HepG2 (cell line): ENCODE measurements around the gene KLHL5. TPM values are rescaled to one million over a fixed set of nuclear protein-coding genes. Genes with fewer than 3 reads are reported as not detected.
"Not testable (repeated sequence)": the region's sequence is repeated elsewhere in the genome, so short reads cannot be mapped to it uniquely, and the experiment has no call there.

Experiments
- ATAC-seq: fragments of 200-7000 bp; cut with Tn5 transposase; 3 replicates; pipeline ENCODE4 v1.9.1; 2020; ENCODE audit warnings: mild to moderate bottlenecking, moderate library complexity
- BruUV-seq: library from RNA; stranded (reverse); fragments of 400-500 nt; replicated peaks from 2 replicates; lab custom pipeline; 2021; lab: Mats Ljungman, UMichigan
- CTCF ChIA-PET: fragments of 300-600 bp; formaldehyde crosslinking; extraction: SDS; loops from one replicate; lab custom pipeline; 2021; ENCODE audit warnings: low total read pairs, inconsistent platforms, low intra/inter-chr PET ratio; lab: Yijun Ruan, JAX
- POLR2A ChIA-PET: fragments of 350-600 bp; sonication (Branson Sonifier 250); formaldehyde crosslinking; loops from one replicate; lab custom pipeline; 2020; ENCODE audit warnings: antibody characterized with exemption, inconsistent platforms; lab: Yijun Ruan, JAX
- DNase-seq: peaks from one replicate; pipeline ENCODE4 v3.0.0-alpha.2; 2015; ENCODE audit warnings: low spot score
- FAIRE-seq: peaks from 3 replicates; lab custom pipeline; 2011; peaks lifted over from hg19 to GRCh38; lab: Jason Lieb, UNC
- H2AFZ ChIP-seq: one replicate; pipeline ENCODE4 v1.6.1; 2011; ENCODE audit warnings: low read length, inconsistent platforms
- H3K27ac ChIP-seq: fragments of 300-600 bp; 3 replicates; pipeline ENCODE4 v1.8.0; 2011; ENCODE audit warnings: mixed run types, mild to moderate bottlenecking, mixed read lengths, low read length, inconsistent platforms; ENCODE audit not compliant: insufficient read depth; ENCODE audit errors: extremely low read length
- H3K27me3 ChIP-seq, 2 experiments: fragments of 200-600 bp in 1 of 2; 2 replicates in 1 of 2; 3 replicates in 1 of 2; pipeline versions ENCODE4 v1.6.0 to v1.8.0; 2011; ENCODE audit warnings: low read length in 2 of 2, mild to moderate bottlenecking in 2 of 2, moderate library complexity in 2 of 2, inconsistent platforms in 1 of 2; ENCODE audit not compliant: insufficient read depth in 2 of 2, control insufficient read depth in 1 of 2
- H3K36me3 ChIP-seq, 2 experiments: fragments of 200-600 bp in 1 of 2; replicated peaks in 1 of 2; 2 replicates in 1 of 2; 3 replicates in 1 of 2; pipeline versions ENCODE4 v1.5.1 to v1.8.0; 2011; ENCODE audit warnings: low read length in 2 of 2, inconsistent platforms in 1 of 2; ENCODE audit not compliant: insufficient read depth in 2 of 2, control insufficient read depth in 1 of 2
- H3K4me1 ChIP-seq: 2 replicates; pipeline ENCODE4 v1.5.1; 2012; ENCODE audit warnings: low read length, inconsistent platforms; ENCODE audit not compliant: insufficient read depth
- H3K4me2 ChIP-seq: 2 replicates; pipeline ENCODE4 v1.6.0; 2011; ENCODE audit warnings: low read depth, low read length, inconsistent platforms
- H3K4me3 ChIP-seq, 3 experiments: fragments of 200-600 bp in 1 of 3; sonication (generic), shearing (Covaris generic) in 1 of 3; replicated peaks in 1 of 3; 2 replicates each; pipeline ENCODE4 v1.5.1; 2011 to 2016; ENCODE audit warnings: low read length in 3 of 3, inconsistent platforms in 2 of 3, low read depth in 2 of 3, mild to moderate bottlenecking in 2 of 3, control low read depth in 1 of 3, mixed read lengths in 1 of 3; ENCODE audit not compliant: insufficient read depth in 1 of 3
- H3K79me2 ChIP-seq: one replicate; pipeline ENCODE4 v1.6.1; 2011; ENCODE audit warnings: low read length, inconsistent platforms; ENCODE audit not compliant: insufficient read depth
- H3K9ac ChIP-seq: 2 replicates; pipeline ENCODE4 v1.6.0; 2011; ENCODE audit warnings: mild to moderate bottlenecking, low read depth, low read length, inconsistent platforms; ENCODE audit not compliant: insufficient read depth
- H3K9me3 ChIP-seq: 2 replicates; pipeline ENCODE4 v1.5.1; 2012; ENCODE audit warnings: mild to moderate bottlenecking, low read length
- H4K20me1 ChIP-seq: 2 replicates; pipeline ENCODE4 v1.6.0; 2011; ENCODE audit warnings: inconsistent platforms, mild to moderate bottlenecking, low read length, moderate library complexity; ENCODE audit not compliant: insufficient read depth
- ARNT2 ChIP-seq: sonication (generic); formaldehyde crosslinking; IDR thresholded peaks from 2 replicates; pipeline ENCODE4 v1.8.0; 2022; ENCODE audit warnings: mild to moderate bottlenecking, low read depth, missing genetic modification reagents, moderate library complexity
- NR2C2 ChIP-seq: sonication (generic); formaldehyde crosslinking; IDR thresholded peaks from 2 replicates; pipeline ENCODE4 v1.4.0; 2020; ENCODE audit warnings: missing genetic modification reagents, mild to moderate bottlenecking, moderate library complexity, borderline replicate concordance
- ZNF563 ChIP-seq: sonication (generic); formaldehyde crosslinking; IDR thresholded peaks from 2 replicates; pipeline ENCODE4 v1.8.0; 2022; ENCODE audit warnings: mild to moderate bottlenecking, moderate library complexity, missing genetic modification reagents
- ZNF580 ChIP-seq: IDR thresholded peaks from 2 replicates; pipeline ENCODE4 v1.6.1; 2016; ENCODE audit warnings: low read depth, borderline replicate concordance
- ZSCAN25 ChIP-seq: sonication (generic); formaldehyde crosslinking; IDR thresholded peaks from 2 replicates; pipeline ENCODE4 v1.8.0; 2022; ENCODE audit warnings: mild to moderate bottlenecking, missing genetic modification reagents
- WGBS: methylation state at CpG from one replicate; pipeline ENCODE4 v1.1.6; 2017; ENCODE audit warnings: low lambda C conversion rate; 5-methylcytosine and 5-hydroxymethylcytosine counted together
- in situ Hi-C: cut with HindIII; loops from 2 replicates; pipeline ENCODE4 v1.10.0; 2017; ENCODE audit warnings: low pct_unique_long_range_greater_than_20kb; ENCODE audit not compliant: extremely low pct_ligation_motif_present
- intact Hi-C: fragments of 100-400 bp; cut with micrococcal nuclease; formaldehyde crosslinking; loops from one replicate; pipeline ENCODE4 v1.10.0; 2022; ENCODE audit not compliant: unreplicated experiment
- polyA plus RNA-seq, 8 experiments: library from polyadenylated mRNA; depleted of rRNA in 3 of 8; stranded (reverse) in 7 of 8; unstranded in 1 of 8; fragments of >200 nt; fragmentation: Illumina TruSeq in 4 of 8; extraction: Trizol in 4 of 8; gene quantifications; 2 replicates each; pipeline versions ENCODE4 v1.2.1 to v1.2.3, GENCODE V29; 2011 to 2016; ENCODE audit warnings: low read depth in 4 of 8, missing spikeins in 1 of 8, mixed read lengths in 1 of 8; ENCODE audit not compliant: insufficient read depth in 1 of 8
- total RNA-seq, 5 experiments: library from RNA; depleted of rRNA; stranded (reverse); fragments of >200 nt; fragmentation: Illumina TruSeq; extraction: Trizol; gene quantifications; 2 replicates each; pipeline ENCODE4 v1.2.3, GENCODE V29; 2016; ENCODE audit warnings: low read depth in 1 of 5

KLHL5 gene
- total and polyA plus RNA-seq, 2 of the 13 experiments (the other 11 are each of a cell fraction or from before 2014, with no cell fraction given) = 36.2 to 38.7 TPM

GRCh38 chr4:39030725-39031124 lies 31.3 kb upstream of the KLHL5 start (continued):
- TF ChIP-seq ZNF563 (CRISPR knock-in tag) (no peak), ZSCAN25 (no peak), ARNT2 (CRISPR knock-in tag) (no peak), NR2C2 (CRISPR knock-in tag) (no peak)

GRCh38 chr4:39031590-39032020 lies 30.4 kb upstream of the KLHL5 start:
- H3K4me3 ChIP-seq, H3K27me3 ChIP-seq, H3K4me2 ChIP-seq, H3K9me3 ChIP-seq, H2AFZ ChIP-seq, CTCF ChIA-PET, ATAC-seq, H3K36me3 ChIP-seq, FAIRE-seq, DNase-seq, H3K9ac ChIP-seq, POLR2A ChIA-PET, in situ Hi-C loops, H4K20me1 ChIP-seq, intact Hi-C loops, H3K79me2 ChIP-seq, BruUV-seq, H3K27ac ChIP-seq: not testable (repeated sequence)
- H3K4me1 ChIP-seq = peaks cover 21% of the 10 kb centered on the region
- WGBS = 87% methylated on average over 6 of the region's 6 CpGs

GRCh38 chr4:39032218-39033085 lies 29.6 kb upstream of the KLHL5 start, which contains the start of gene TMEM156:
Gene TMEM156 (minus strand): TSS chr4:39032409. CDS start chr4:39032313, 96 bp downstream.
- no peaks in the 10 kb centered on the region for H3K9me3 ChIP-seq
- intact Hi-C loops (no loop called here), in situ Hi-C loops (no loop called here)
- no peak within 1 kb of the TSS for H3K27ac ChIP-seq
- no peaks in the 10 kb centered on the region for H3K79me2 ChIP-seq
- no peak within 1 kb of the TSS for H2AFZ ChIP-seq
- no peaks in the 10 kb centered on the region for H3K27me3 ChIP-seq
- no peak within 1 kb of the TSS for H3K4me2 ChIP-seq
- H4K20me1 ChIP-seq = no peaks in the 10 kb centered on the region
- H3K36me3 ChIP-seq = no peaks in the 10 kb centered on the region
- no peak within 1 kb of the TSS for H3K4me3 ChIP-seq
- peak; percentile 12 for DNase-seq
- TF ChIP-seq ZNF580 (CRISPR knock-in tag) = no peak
- no TSS peak for BruUV-seq
- FAIRE-seq = no peak
- no peak within 1 kb of the TSS for H3K9ac ChIP-seq
- no peak for ATAC-seq
- ChIA-PET POLR2A (no interaction called here), CTCF (no interaction called here)
- peaks cover 30% of the 10 kb centered on the region for H3K4me1 ChIP-seq
- 76% methylated on average over 5 of the region's 5 CpGs for WGBS
